HepG2 (cell line): ENCODE data around the gene VTN. TPM values are rescaled to one million over a fixed set of nuclear protein-coding genes. Genes with fewer than 3 reads are reported as not detected.

Experiments used
- ATAC-seq: fragments of 200-7000 bp; cut with Tn5 transposase; 3 replicates; pipeline ENCODE4 v1.9.1; 2020; ENCODE audit warnings: mild to moderate bottlenecking, moderate library complexity
- BruUV-seq: library from RNA; stranded (reverse); fragments of 400-500 nt; replicated peaks from 2 replicates; lab custom pipeline; 2021; lab: Mats Ljungman, UMichigan
- CTCF ChIA-PET: fragments of 300-600 bp; formaldehyde crosslinking; extraction: SDS; loops from one replicate; lab custom pipeline; 2021; ENCODE audit warnings: low total read pairs, inconsistent platforms, low intra/inter-chr PET ratio; lab: Yijun Ruan, JAX
- POLR2A ChIA-PET: fragments of 350-600 bp; sonication (Branson Sonifier 250); formaldehyde crosslinking; loops from one replicate; lab custom pipeline; 2020; ENCODE audit warnings: antibody characterized with exemption, inconsistent platforms; lab: Yijun Ruan, JAX
- DNase-seq: peaks from one replicate; pipeline ENCODE4 v3.0.0-alpha.2; 2015; ENCODE audit warnings: low spot score
- FAIRE-seq: peaks from 3 replicates; lab custom pipeline; 2011; peaks lifted over from hg19 to GRCh38; lab: Jason Lieb, UNC
- H2AFZ ChIP-seq: one replicate; pipeline ENCODE4 v1.6.1; 2011; ENCODE audit warnings: low read length, inconsistent platforms
- H3K27ac ChIP-seq: fragments of 300-600 bp; 3 replicates; pipeline ENCODE4 v1.8.0; 2011; ENCODE audit warnings: mixed run types, mild to moderate bottlenecking, mixed read lengths, low read length, inconsistent platforms; ENCODE audit not compliant: insufficient read depth; ENCODE audit errors: extremely low read length
- H3K27me3 ChIP-seq, 2 experiments: fragments of 200-600 bp in 1 of 2; 2 replicates in 1 of 2; 3 replicates in 1 of 2; pipeline versions ENCODE4 v1.6.0 to v1.8.0; 2011; ENCODE audit warnings: low read length in 2 of 2, mild to moderate bottlenecking in 2 of 2, moderate library complexity in 2 of 2, inconsistent platforms in 1 of 2; ENCODE audit not compliant: insufficient read depth in 2 of 2, control insufficient read depth in 1 of 2
- H3K36me3 ChIP-seq, 2 experiments: fragments of 200-600 bp in 1 of 2; replicated peaks in 1 of 2; 2 replicates in 1 of 2; 3 replicates in 1 of 2; pipeline versions ENCODE4 v1.5.1 to v1.8.0; 2011; ENCODE audit warnings: low read length in 2 of 2, inconsistent platforms in 1 of 2; ENCODE audit not compliant: insufficient read depth in 2 of 2, control insufficient read depth in 1 of 2
- H3K4me1 ChIP-seq: 2 replicates; pipeline ENCODE4 v1.5.1; 2012; ENCODE audit warnings: low read length, inconsistent platforms; ENCODE audit not compliant: insufficient read depth
- H3K4me2 ChIP-seq: 2 replicates; pipeline ENCODE4 v1.6.0; 2011; ENCODE audit warnings: low read depth, low read length, inconsistent platforms
- H3K4me3 ChIP-seq, 3 experiments: fragments of 200-600 bp in 1 of 3; sonication (generic), shearing (Covaris generic) in 1 of 3; replicated peaks in 1 of 3; 2 replicates each; pipeline ENCODE4 v1.5.1; 2011 to 2016; ENCODE audit warnings: low read length in 3 of 3, inconsistent platforms in 2 of 3, low read depth in 2 of 3, mild to moderate bottlenecking in 2 of 3, control low read depth in 1 of 3, mixed read lengths in 1 of 3; ENCODE audit not compliant: insufficient read depth in 1 of 3
- H3K79me2 ChIP-seq: one replicate; pipeline ENCODE4 v1.6.1; 2011; ENCODE audit warnings: low read length, inconsistent platforms; ENCODE audit not compliant: insufficient read depth
- H3K9ac ChIP-seq: 2 replicates; pipeline ENCODE4 v1.6.0; 2011; ENCODE audit warnings: mild to moderate bottlenecking, low read depth, low read length, inconsistent platforms; ENCODE audit not compliant: insufficient read depth
- H3K9me3 ChIP-seq: 2 replicates; pipeline ENCODE4 v1.5.1; 2012; ENCODE audit warnings: mild to moderate bottlenecking, low read length
- H4K20me1 ChIP-seq: 2 replicates; pipeline ENCODE4 v1.6.0; 2011; ENCODE audit warnings: inconsistent platforms, mild to moderate bottlenecking, low read length, moderate library complexity; ENCODE audit not compliant: insufficient read depth
- AGO2 ChIP-seq: fragments of 200-400 bp; formaldehyde crosslinking; optimal IDR thresholded peaks from 2 replicates; pipeline ENCODE3; 2017; ENCODE audit warnings: mild to moderate bottlenecking, low read depth, low read length, moderate library complexity
- ATAD3A ChIP-seq: sonication (generic); formaldehyde crosslinking; IDR thresholded peaks from 2 replicates; pipeline ENCODE4 v1.4.0; 2020; ENCODE audit warnings: missing genetic modification reagents
- GPBP1L1 ChIP-seq: sonication (generic); formaldehyde crosslinking; IDR thresholded peaks from 2 replicates; pipeline ENCODE4 v1.5.0; 2020; ENCODE audit warnings: mild to moderate bottlenecking, missing genetic modification reagents
- HMG20A ChIP-seq: IDR thresholded peaks from 2 replicates; pipeline ENCODE4 v1.6.1; 2016; ENCODE audit warnings: borderline replicate concordance
- HNRNPUL1 ChIP-seq: fragments of 200-400 bp; formaldehyde crosslinking; IDR thresholded peaks from 2 replicates; pipeline ENCODE4 v1.6.1; 2017; ENCODE audit warnings: low read depth, mild to moderate bottlenecking, low read length, moderate library complexity
- KLF13 ChIP-seq: sonication (generic); formaldehyde crosslinking; IDR thresholded peaks from 2 replicates; pipeline ENCODE4 v1.4.0; 2020; ENCODE audit warnings: mild to moderate bottlenecking, missing genetic modification reagents
- NRL ChIP-seq: sonication (generic); formaldehyde crosslinking; IDR thresholded peaks from 2 replicates; pipeline ENCODE4 v1.5.0; 2020; ENCODE audit warnings: missing genetic modification reagents, mild to moderate bottlenecking, moderate library complexity, borderline replicate concordance
- POLR2AphosphoS5 ChIP-seq: IDR thresholded peaks from 2 replicates; pipeline ENCODE4 v1.6.1; 2012; ENCODE audit warnings: low read depth, low read length
- SIX4 ChIP-seq: sonication (generic); formaldehyde crosslinking; IDR thresholded peaks from 2 replicates; pipeline ENCODE4 v1.4.0; 2020; ENCODE audit warnings: missing genetic modification reagents
- SP4 ChIP-seq: sonication (generic); formaldehyde crosslinking; IDR thresholded peaks from 2 replicates; pipeline ENCODE4 v1.8.1; 2023; ENCODE audit warnings: mild to moderate bottlenecking, missing genetic modification reagents
- TRAFD1 ChIP-seq: sonication (generic); formaldehyde crosslinking; IDR thresholded peaks from 2 replicates; pipeline ENCODE4 v1.5.1; 2020; ENCODE audit warnings: missing genetic modification reagents, mild to moderate bottlenecking, borderline replicate concordance
- XBP1 ChIP-seq: sonication (generic); formaldehyde crosslinking; IDR thresholded peaks from 2 replicates; pipeline ENCODE4 v1.5.0; 2020; ENCODE audit warnings: missing genetic modification reagents
- ZBTB8A ChIP-seq: sonication (generic); formaldehyde crosslinking; IDR thresholded peaks from 2 replicates; pipeline ENCODE4 v1.4.0; 2020; ENCODE audit warnings: mild to moderate bottlenecking, low read depth, missing genetic modification reagents, borderline replicate concordance
- ZNF205 ChIP-seq: IDR thresholded peaks from 2 replicates; pipeline ENCODE4 v1.6.1; 2018; ENCODE audit warnings: missing biosample characterization, missing genetic modification reagents
- ZNF253 ChIP-seq: sonication (generic); formaldehyde crosslinking; IDR thresholded peaks from 2 replicates; pipeline ENCODE4 v1.8.0; 2022; ENCODE audit warnings: mild to moderate bottlenecking, missing genetic modification reagents, borderline replicate concordance
- ZNF274 ChIP-seq: sonication (generic); formaldehyde crosslinking; IDR thresholded peaks from 2 replicates; pipeline ENCODE4 v1.5.1; 2020; ENCODE audit warnings: mild to moderate bottlenecking, missing genetic modification reagents
- ZNF326 ChIP-seq: sonication (generic); formaldehyde crosslinking; IDR thresholded peaks from 2 replicates; pipeline ENCODE4 v1.4.0; 2020; ENCODE audit warnings: missing genetic modification reagents, borderline replicate concordance
- ZNF430 ChIP-seq: sonication (generic); formaldehyde crosslinking; IDR thresholded peaks from 2 replicates; pipeline ENCODE4 v1.9.0; 2021; ENCODE audit warnings: mild to moderate bottlenecking, missing genetic modification reagents
- ZNF564 ChIP-seq: sonication (generic); formaldehyde crosslinking; IDR thresholded peaks from 2 replicates; pipeline ENCODE4 v1.8.1; 2023; ENCODE audit warnings: mild to moderate bottlenecking, missing genetic modification reagents
- ZNF572 ChIP-seq: sonication (generic); formaldehyde crosslinking; IDR thresholded peaks from 2 replicates; pipeline ENCODE4 v1.5.1; 2020; ENCODE audit warnings: mild to moderate bottlenecking, missing genetic modification reagents
- ZNF639 ChIP-seq: conservative IDR thresholded peaks from 2 replicates; pipeline ENCODE4 v1.6.1; 2018; ENCODE audit warnings: missing genetic modification reagents
- ZNF660 ChIP-seq: sonication (generic); formaldehyde crosslinking; IDR thresholded peaks from 2 replicates; pipeline ENCODE4 v1.5.1; 2020; ENCODE audit warnings: mild to moderate bottlenecking, low read depth, missing genetic modification reagents, borderline replicate concordance
- ZNF768 ChIP-seq: sonication (generic); formaldehyde crosslinking; IDR thresholded peaks from 2 replicates; pipeline ENCODE4 v1.4.0; 2020; ENCODE audit warnings: missing genetic modification reagents
- WGBS: methylation state at CpG from one replicate; pipeline ENCODE4 v1.1.6; 2017; ENCODE audit warnings: low lambda C conversion rate; 5-methylcytosine and 5-hydroxymethylcytosine counted together
- in situ Hi-C: cut with HindIII; loops from 2 replicates; pipeline ENCODE4 v1.10.0; 2017; ENCODE audit warnings: low pct_unique_long_range_greater_than_20kb; ENCODE audit not compliant: extremely low pct_ligation_motif_present
- intact Hi-C: fragments of 100-400 bp; cut with micrococcal nuclease; formaldehyde crosslinking; loops from one replicate; pipeline ENCODE4 v1.10.0; 2022; ENCODE audit not compliant: unreplicated experiment
- polyA plus RNA-seq, 8 experiments: library from polyadenylated mRNA; depleted of rRNA in 3 of 8; stranded (reverse) in 7 of 8; unstranded in 1 of 8; fragments of >200 nt; fragmentation: Illumina TruSeq in 4 of 8; extraction: Trizol in 4 of 8; gene quantifications; 2 replicates each; pipeline versions ENCODE4 v1.2.1 to v1.2.3, GENCODE V29; 2011 to 2016; ENCODE audit warnings: low read depth in 4 of 8, missing spikeins in 1 of 8, mixed read lengths in 1 of 8; ENCODE audit not compliant: insufficient read depth in 1 of 8
- total RNA-seq, 5 experiments: library from RNA; depleted of rRNA; stranded (reverse); fragments of >200 nt; fragmentation: Illumina TruSeq; extraction: Trizol; gene quantifications; 2 replicates each; pipeline ENCODE4 v1.2.3, GENCODE V29; 2016; ENCODE audit warnings: low read depth in 1 of 5

Gene VTN
- total and polyA plus RNA-seq, 2 of the 13 experiments (the other 11 are each of a cell fraction or from before 2014, with no cell fraction given) = 108 to 131 TPM

- TF ChIP-seq TRAFD1 (CRISPR knock-in tag) (no peak), ZNF768 (CRISPR knock-in tag) (no peak), ZNF572 (no peak), POLR2AphosphoS5 (no peak), ZNF660 (CRISPR knock-in tag) (no peak), ZNF274 (CRISPR knock-in tag) (no peak)
Observed at GRCh38 chr17:28390984-28391383, 20.9 kb upstream of the VTN start (continued).

- Histone ChIP-seq H3K4me2 (no peak overlapping the region), H3K27ac (no peak overlapping the region), H4K20me1 (no peaks in the 10 kb centered on the region), H3K9me3 (no peaks in the 10 kb centered on the region), H3K4me3 (no peak overlapping the region), H3K79me2 (no peaks in the 10 kb centered on the region)
- CTCF ChIA-PET = no interaction called here
- BruUV-seq = no TSS peak
- in situ Hi-C loops (no loop called here), intact Hi-C loops (no loop called here)
- FAIRE-seq = no peak
- WGBS = 94% methylated on average over 2 of the region's 2 CpGs
- TF ChIP-seq ZNF253 (CRISPR knock-in tag) (no peak), NRL (CRISPR knock-in tag) (no peak), AGO2 (no peak), SP4 (CRISPR knock-in tag) (no peak), GPBP1L1 (no peak), ZNF326 (CRISPR knock-in tag) (no peak), ATAD3A (CRISPR knock-in tag) (no peak), HNRNPUL1 (no peak), ZNF430 (CRISPR knock-in tag) (no peak), ZNF564 (CRISPR knock-in tag) (no peak), ZNF205 (CRISPR knock-in tag) (no peak), HMG20A (CRISPR knock-in tag) (no peak), ZNF639 (CRISPR knock-in tag) (no peak), KLF13 (CRISPR knock-in tag) (no peak), XBP1 (no peak), ZBTB8A (CRISPR knock-in tag) (no peak), SIX4 (CRISPR knock-in tag) (no peak)
- TF ChIP-seq, all 625 proteins: peak for 0
- Histone ChIP-seq H3K4me1 (no peaks in the 10 kb centered on the region), H3K36me3 (no peaks in the 10 kb centered on the region), H2AFZ (no peak overlapping the region), H3K27me3 (no peaks in the 10 kb centered on the region), H3K9ac (no peak overlapping the region)
- no peak for ATAC-seq
- POLR2A ChIA-PET = no interaction called here
- no peak for DNase-seq
Observed at GRCh38 chr17:28390563-28390962, 20.5 kb upstream of the VTN start.
